ENCODE results near the gene GAB1. TPM values are rescaled to one million over a fixed set of nuclear protein-coding genes. Genes with fewer than 3 reads are reported as not detected.

The GAB1 gene
- total and polyA plus RNA-seq, 8 donors: 43.5 to 109 (median 90.7) TPM

DNA sequence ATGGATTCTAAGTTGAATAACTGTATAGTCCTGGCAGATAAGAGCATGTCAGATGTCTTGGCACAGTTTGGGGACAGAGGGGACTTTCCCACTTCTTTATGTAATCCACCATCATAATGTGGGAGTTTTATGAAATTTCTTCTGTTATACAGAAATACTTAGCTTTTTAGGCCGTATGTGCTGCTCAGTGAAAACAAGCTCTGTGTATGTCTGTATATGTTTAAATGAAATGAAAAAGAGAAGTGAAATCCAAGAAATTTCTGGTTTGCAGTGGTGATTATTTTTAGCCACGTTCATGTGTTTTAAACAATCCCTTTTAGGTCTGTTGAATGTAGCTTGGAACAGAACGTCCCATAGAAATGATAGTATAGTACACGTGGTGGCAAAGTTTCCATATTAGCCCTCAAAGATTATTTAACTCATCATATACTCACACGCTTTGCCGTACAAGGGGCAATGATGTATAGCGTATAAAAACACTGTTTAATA, 41.0 kb downstream of the GAB1 start:
- H3K4me1 ChIP-seq: peaks cover 37 to 47% of the 10 kb centered on the region in 2 donors
- ATAC-seq (no peak), DNase-seq (no peak)
- no peak overlapping the region for H3K4me3 ChIP-seq
- no peaks in the 10 kb centered on the region for H3K27me3 ChIP-seq
- H3K27ac ChIP-seq: peak overlapping the region in 1 of 2 donors; percentile 0
- intact Hi-C loops (cut with DNase I): no loop called here
- H3K36me3 ChIP-seq: no peaks in the 10 kb centered on the region
- no peak for TF ChIP-seq CTCF (IDR thresholded peaks at IDR 0.05)
- H3K9me3 ChIP-seq: no peaks in the 10 kb centered on the region

DNA sequence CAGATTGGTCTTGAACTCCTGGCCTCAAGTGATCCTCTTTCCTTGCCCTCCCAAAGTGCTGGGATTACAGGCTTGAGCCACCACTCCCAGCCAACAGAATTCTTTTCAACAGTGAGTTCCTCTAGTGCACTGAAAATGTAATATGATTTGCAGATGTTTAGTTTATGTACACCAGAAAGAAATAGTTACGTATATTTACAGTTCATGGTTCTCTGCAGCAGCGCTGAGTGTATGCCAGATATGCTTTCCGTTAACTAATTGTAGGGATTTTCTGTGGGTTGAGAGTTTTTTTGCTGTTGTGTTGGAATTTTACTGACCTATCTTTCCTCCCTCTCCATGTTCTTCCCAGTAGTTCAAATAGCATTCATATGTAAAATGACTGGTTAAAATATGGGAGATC, 44.0 kb downstream of the GAB1 start:
- no peak for ATAC-seq
- intact Hi-C loops (cut with DNase I): no loop called here
- no peak for TF ChIP-seq CTCF (IDR thresholded peaks at IDR 0.05)
- Histone ChIP-seq H3K4me3 (no peak overlapping the region), H3K4me1 (peaks cover 37 to 64% of the 10 kb centered on the region in 2 donors), H3K9me3 (no peaks in the 10 kb centered on the region), H3K27ac (peak overlapping the region in 1 of 2 donors; percentile 80), H3K27me3 (no peaks in the 10 kb centered on the region), H3K36me3 (no peaks in the 10 kb centered on the region)
- DNase-seq: no peak

DNA sequence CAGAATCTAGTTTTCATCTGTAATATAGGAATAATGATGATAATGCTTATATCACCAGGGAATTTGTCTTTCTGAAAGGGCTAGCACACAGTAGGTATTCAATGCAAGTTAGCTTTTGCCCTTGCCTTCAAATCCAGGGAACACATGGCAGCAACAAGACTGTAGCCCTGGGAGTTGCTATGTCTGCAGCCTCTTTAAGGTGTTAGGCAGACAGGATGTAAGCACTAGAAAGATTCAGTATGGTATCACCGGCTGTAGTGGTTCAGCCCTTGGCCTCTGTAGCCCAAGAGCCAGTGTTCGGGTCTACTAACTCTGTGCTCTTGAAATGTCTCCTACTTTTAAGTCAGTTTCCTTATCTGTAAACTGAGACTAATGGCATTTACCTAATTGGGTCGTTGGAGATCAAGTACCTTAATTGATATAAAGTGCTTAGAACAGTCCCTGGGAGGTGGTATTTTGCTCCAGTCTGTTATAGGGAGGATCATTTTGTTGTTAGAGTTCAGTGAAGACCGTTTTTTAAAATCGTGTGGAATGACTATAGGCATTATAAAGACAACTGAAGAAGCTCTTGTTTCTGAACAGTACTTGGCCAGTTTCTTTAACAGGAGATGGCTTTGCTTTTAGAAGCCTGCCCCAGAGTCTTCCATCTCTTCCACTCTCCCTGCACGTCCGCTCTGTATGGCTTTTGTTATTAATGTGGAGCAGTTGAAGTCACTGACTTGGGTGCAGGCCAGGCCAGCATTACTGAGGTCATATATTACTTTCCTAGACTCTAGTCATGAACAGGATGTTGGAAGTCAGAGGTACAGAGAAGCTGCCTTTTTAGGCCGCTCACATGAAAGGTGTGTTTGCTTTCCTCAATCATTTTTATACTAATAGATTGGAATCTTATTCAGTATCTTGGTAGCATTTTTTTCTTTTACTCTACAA, 44.8 kb downstream of the GAB1 start:
- H3K27me3 ChIP-seq: no peaks in the 10 kb centered on the region
- intact Hi-C loops (cut with DNase I): no loop called here
- no peaks in the 10 kb centered on the region for H3K36me3 ChIP-seq
- peaks cover 35 to 62% of the 10 kb centered on the region in 2 donors for H3K4me1 ChIP-seq
- no peak overlapping the region for H3K4me3 ChIP-seq
- TF ChIP-seq CTCF (IDR thresholded peaks at IDR 0.05): no peak
- DNase-seq: peak in 2 of 4 donors; percentile 73 to 85
- peak overlapping the region; percentile 63 to 80 for H3K27ac ChIP-seq
- no peaks in the 10 kb centered on the region for H3K9me3 ChIP-seq
- ATAC-seq: peak; percentile 82

DNA sequence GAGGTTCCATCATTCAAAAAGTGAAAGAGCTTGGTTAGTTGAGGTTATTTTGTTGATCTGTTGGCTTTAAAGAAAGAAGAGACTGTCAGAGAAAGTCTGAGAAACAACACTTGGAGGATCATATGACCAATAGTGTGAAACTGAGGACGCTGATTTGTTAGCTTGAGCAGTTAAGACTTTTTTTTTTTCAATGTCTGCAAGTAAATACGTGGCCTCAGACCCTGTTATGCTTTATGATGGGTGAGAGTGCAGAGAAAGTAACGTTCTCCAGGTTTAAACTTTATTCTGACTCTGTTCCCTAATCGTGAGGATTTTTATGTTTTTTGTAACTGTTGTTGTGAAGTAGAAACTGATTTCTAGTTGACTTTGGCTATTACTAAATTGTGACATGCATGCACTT, 45.9 kb downstream of the GAB1 start:
- Histone ChIP-seq H3K4me3 (no peak overlapping the region), H3K9me3 (no peaks in the 10 kb centered on the region), H3K36me3 (no peaks in the 10 kb centered on the region), H3K4me1 (peaks cover 23 to 57% of the 10 kb centered on the region in 2 donors), H3K27me3 (no peaks in the 10 kb centered on the region), H3K27ac (peak overlapping the region; percentile 63 to 80)
- intact Hi-C loops (cut with DNase I): no loop called here
- TF ChIP-seq CTCF (IDR thresholded peaks at IDR 0.05): no peak
- ATAC-seq: peak; percentile 20
- no peak for DNase-seq

GRCh38 chr4:143383005-143383574, 46.4 kb downstream of the GAB1 start:
- Histone ChIP-seq H3K27me3 (no peaks in the 10 kb centered on the region), H3K27ac (peak overlapping the region; percentile 63 to 80), H3K36me3 (no peaks in the 10 kb centered on the region), H3K4me3 (no peak overlapping the region), H3K9me3 (no peaks in the 10 kb centered on the region), H3K4me1 (peaks cover 21 to 55% of the 10 kb centered on the region in 2 donors)
- TF ChIP-seq CTCF (IDR thresholded peaks at IDR 0.05): no peak
- intact Hi-C loops (cut with DNase I): no loop called here
- ATAC-seq (no peak), DNase-seq (peak in 2 of 4 donors; percentile 68 to 74)
